Measurements from ENCODE around the gene SPSB1. TPM values are rescaled to one million over a fixed set of nuclear protein-coding genes. Genes with fewer than 3 reads are reported as not detected.

Gene SPSB1
- polyA plus RNA-seq, 4 donors, result 24.1 to 69.1 (median 32.6) TPM

GRCh38 chr1:9305216-9305615 lies 12.5 kb downstream of the SPSB1 start:
- 84 to 88% (median 85%) methylated on average over 14 of the region's 14 CpGs for WGBS, 3 donors
- peaks cover 0 to 59% (median 0%) of the 10 kb centered on the region in 3 donors for H3K36me3 ChIP-seq (ENCODE audit: control insufficient read depth in 3 of 3, insufficient read depth in 2 of 3, low read depth in 1 of 3, low read length in 3 of 3)
- H3K27me3 ChIP-seq (ENCODE audit: control insufficient read depth in 3 of 3, insufficient read depth in 3 of 3, low read length in 3 of 3), result no peaks in the 10 kb centered on the region
- peaks cover 15 to 35% (median 19%) of the 10 kb centered on the region in 3 donors for H3K4me1 ChIP-seq (ENCODE audit: control insufficient read depth in 3 of 3, insufficient read depth in 2 of 3, low read depth in 1 of 3, low read length in 2 of 3)
- no peak overlapping the region for H3K4me3 ChIP-seq (ENCODE audit: low read depth in 1 of 3, low read length in 3 of 3)
- H3K27ac ChIP-seq (ENCODE audit: low read depth in 1 of 3, low read length in 2 of 3), result no peak overlapping the region
- H3K9me3 ChIP-seq (ENCODE audit: control insufficient read depth in 2 of 2, insufficient read depth in 1 of 2, low read depth in 1 of 2, low read length in 1 of 2), result no peaks in the 10 kb centered on the region
- no peak for FAIRE-seq
- DNase-seq, result no peak

GRCh38 chr1:9306006-9306405 lies 13.3 kb downstream of the SPSB1 start:
- Histone ChIP-seq H3K4me3 (ENCODE audit: low read depth in 1 of 3, low read length in 3 of 3) (no peak overlapping the region), H3K36me3 (ENCODE audit: control insufficient read depth in 3 of 3, insufficient read depth in 2 of 3, low read depth in 1 of 3, low read length in 3 of 3) (peaks cover 0 to 55% (median 0%) of the 10 kb centered on the region in 3 donors), H3K27me3 (ENCODE audit: control insufficient read depth in 3 of 3, insufficient read depth in 3 of 3, low read length in 3 of 3) (no peaks in the 10 kb centered on the region), H3K27ac (ENCODE audit: low read depth in 1 of 3, low read length in 2 of 3) (no peak overlapping the region), H3K4me1 (ENCODE audit: control insufficient read depth in 3 of 3, insufficient read depth in 2 of 3, low read depth in 1 of 3, low read length in 2 of 3) (peaks cover 9 to 27% (median 12%) of the 10 kb centered on the region in 3 donors), H3K9me3 (ENCODE audit: control insufficient read depth in 2 of 2, insufficient read depth in 1 of 2, low read depth in 1 of 2, low read length in 1 of 2) (no peaks in the 10 kb centered on the region)
- no peak for DNase-seq
- no peak for FAIRE-seq
- 67 to 77% (median 75%) methylated on average over 12 to 14 of the region's 14 CpGs for WGBS, 3 donors

GRCh38 chr1:9307303-9307702 lies 14.6 kb downstream of the SPSB1 start:
- 88 to 93% (median 93%) methylated on average over 10 of the region's 10 CpGs for WGBS, 3 donors
- DNase-seq (no peak), FAIRE-seq (no peak)
- H3K36me3 ChIP-seq (ENCODE audit: control insufficient read depth in 3 of 3, insufficient read depth in 2 of 3, low read depth in 1 of 3, low read length in 3 of 3), result peaks cover 0 to 44% (median 0%) of the 10 kb centered on the region in 3 donors
- peaks cover 2 to 15% (median 9%) of the 10 kb centered on the region in 3 donors for H3K4me1 ChIP-seq (ENCODE audit: control insufficient read depth in 3 of 3, insufficient read depth in 2 of 3, low read depth in 1 of 3, low read length in 2 of 3)
- H3K9me3 ChIP-seq (ENCODE audit: control insufficient read depth in 2 of 2, insufficient read depth in 1 of 2, low read depth in 1 of 2, low read length in 1 of 2), result no peaks in the 10 kb centered on the region
- H3K4me3 ChIP-seq (ENCODE audit: low read depth in 1 of 3, low read length in 3 of 3), result no peak overlapping the region
- no peaks in the 10 kb centered on the region for H3K27me3 ChIP-seq (ENCODE audit: control insufficient read depth in 3 of 3, insufficient read depth in 3 of 3, low read length in 3 of 3)
- no peak overlapping the region for H3K27ac ChIP-seq (ENCODE audit: low read depth in 1 of 3, low read length in 2 of 3)

- WGBS, 3 donors, result 80 to 84% (median 82%) methylated on average over 9 of the region's 9 CpGs
- Histone ChIP-seq H3K36me3 (ENCODE audit: control insufficient read depth in 3 of 3, insufficient read depth in 2 of 3, low read depth in 1 of 3, low read length in 3 of 3) (peaks cover 0 to 38% (median 0%) of the 10 kb centered on the region in 3 donors), H3K27ac (ENCODE audit: low read depth in 1 of 3, low read length in 2 of 3) (no peak overlapping the region), H3K4me3 (ENCODE audit: low read depth in 1 of 3, low read length in 3 of 3) (no peak overlapping the region), H3K27me3 (ENCODE audit: control insufficient read depth in 3 of 3, insufficient read depth in 3 of 3, low read length in 3 of 3) (no peaks in the 10 kb centered on the region), H3K9me3 (ENCODE audit: control insufficient read depth in 2 of 2, insufficient read depth in 1 of 2, low read depth in 1 of 2, low read length in 1 of 2) (no peaks in the 10 kb centered on the region), H3K4me1 (ENCODE audit: control insufficient read depth in 3 of 3, insufficient read depth in 2 of 3, low read depth in 1 of 3, low read length in 2 of 3) (peaks cover 0 to 5% (median 3%) of the 10 kb centered on the region in 3 donors)
- FAIRE-seq (no peak), DNase-seq (no peak)
Observed at GRCh38 chr1:9308236-9308785, 15.6 kb downstream of the SPSB1 start.

- no peak overlapping the region for H3K4me3 ChIP-seq (ENCODE audit: low read depth in 1 of 3, low read length in 3 of 3)
- FAIRE-seq (no peak), DNase-seq (no peak)
- H3K27me3 ChIP-seq (ENCODE audit: control insufficient read depth in 3 of 3, insufficient read depth in 3 of 3, low read length in 3 of 3), result no peaks in the 10 kb centered on the region
- H3K9me3 ChIP-seq (ENCODE audit: control insufficient read depth in 2 of 2, insufficient read depth in 1 of 2, low read depth in 1 of 2, low read length in 1 of 2), result no peaks in the 10 kb centered on the region
- peaks cover 0 to 38% (median 0%) of the 10 kb centered on the region in 3 donors for H3K36me3 ChIP-seq (ENCODE audit: control insufficient read depth in 3 of 3, insufficient read depth in 2 of 3, low read depth in 1 of 3, low read length in 3 of 3)
- H3K27ac ChIP-seq (ENCODE audit: low read depth in 1 of 3, low read length in 2 of 3), result no peak overlapping the region
- peaks cover 0 to 3% (median 0%) of the 10 kb centered on the region in 3 donors for H3K4me1 ChIP-seq (ENCODE audit: control insufficient read depth in 3 of 3, insufficient read depth in 2 of 3, low read depth in 1 of 3, low read length in 2 of 3)
- WGBS, 3 donors, result 92 to 96% (median 95%) methylated on average over 8 of the region's 8 CpGs
Observed at GRCh38 chr1:9309080-9309479, 16.4 kb downstream of the SPSB1 start.

- H3K9me3 ChIP-seq (ENCODE audit: control insufficient read depth in 2 of 2, insufficient read depth in 1 of 2, low read depth in 1 of 2, low read length in 1 of 2), result no peaks in the 10 kb centered on the region
- peaks cover 0 to 2% (median 0%) of the 10 kb centered on the region in 3 donors for H3K4me1 ChIP-seq (ENCODE audit: control insufficient read depth in 3 of 3, insufficient read depth in 2 of 3, low read depth in 1 of 3, low read length in 2 of 3)
- H3K27me3 ChIP-seq (ENCODE audit: control insufficient read depth in 3 of 3, insufficient read depth in 3 of 3, low read length in 3 of 3), result no peaks in the 10 kb centered on the region
- 72 to 86% (median 79%) methylated on average over 7 of the region's 7 CpGs for WGBS, 3 donors
- no peak for FAIRE-seq
- H3K36me3 ChIP-seq (ENCODE audit: control insufficient read depth in 3 of 3, insufficient read depth in 2 of 3, low read depth in 1 of 3, low read length in 3 of 3), result peaks cover 0 to 42% (median 0%) of the 10 kb centered on the region in 3 donors
- no peak overlapping the region for H3K4me3 ChIP-seq (ENCODE audit: low read depth in 1 of 3, low read length in 3 of 3)
- no peak for DNase-seq
- H3K27ac ChIP-seq (ENCODE audit: low read depth in 1 of 3, low read length in 2 of 3), result no peak overlapping the region
Observed at GRCh38 chr1:9309991-9310390, 17.3 kb downstream of the SPSB1 start.

- WGBS, 3 donors, result 87 to 97% (median 91%) methylated on average over 10 of the region's 10 CpGs
- FAIRE-seq (no peak), DNase-seq (no peak)
- Histone ChIP-seq H3K4me3 (ENCODE audit: low read depth in 1 of 3, low read length in 3 of 3) (no peak overlapping the region), H3K36me3 (ENCODE audit: control insufficient read depth in 3 of 3, insufficient read depth in 2 of 3, low read depth in 1 of 3, low read length in 3 of 3) (peaks cover 0 to 42% (median 0%) of the 10 kb centered on the region in 3 donors), H3K27ac (ENCODE audit: low read depth in 1 of 3, low read length in 2 of 3) (no peak overlapping the region), H3K9me3 (ENCODE audit: control insufficient read depth in 2 of 2, insufficient read depth in 1 of 2, low read depth in 1 of 2, low read length in 1 of 2) (no peaks in the 10 kb centered on the region), H3K4me1 (ENCODE audit: control insufficient read depth in 3 of 3, insufficient read depth in 2 of 3, low read depth in 1 of 3, low read length in 2 of 3) (peaks cover 0 to 7% (median 4%) of the 10 kb centered on the region in 3 donors), H3K27me3 (ENCODE audit: control insufficient read depth in 3 of 3, insufficient read depth in 3 of 3, low read length in 3 of 3) (no peaks in the 10 kb centered on the region)
Observed at GRCh38 chr1:9311029-9311428, 18.3 kb downstream of the SPSB1 start.

GRCh38 chr1:9311479-9311878 lies 18.8 kb downstream of the SPSB1 start:
- peaks cover 0 to 9% (median 4%) of the 10 kb centered on the region in 3 donors for H3K4me1 ChIP-seq (ENCODE audit: control insufficient read depth in 3 of 3, insufficient read depth in 2 of 3, low read depth in 1 of 3, low read length in 2 of 3)
- FAIRE-seq (no peak), DNase-seq (no peak)
- H3K4me3 ChIP-seq (ENCODE audit: low read depth in 1 of 3, low read length in 3 of 3), result no peak overlapping the region
- H3K27ac ChIP-seq (ENCODE audit: low read depth in 1 of 3, low read length in 2 of 3), result no peak overlapping the region
- H3K27me3 ChIP-seq (ENCODE audit: control insufficient read depth in 3 of 3, insufficient read depth in 3 of 3, low read length in 3 of 3), result no peaks in the 10 kb centered on the region
- peaks cover 0 to 42% (median 0%) of the 10 kb centered on the region in 3 donors for H3K36me3 ChIP-seq (ENCODE audit: control insufficient read depth in 3 of 3, insufficient read depth in 2 of 3, low read depth in 1 of 3, low read length in 3 of 3)
- 75 to 81% (median 81%) methylated on average over 9 of the region's 9 CpGs for WGBS, 3 donors
- no peaks in the 10 kb centered on the region for H3K9me3 ChIP-seq (ENCODE audit: control insufficient read depth in 2 of 2, insufficient read depth in 1 of 2, low read depth in 1 of 2, low read length in 1 of 2)
